ENCODE measurements around the gene RPS15.

RPS15 gene

GRCh38 chr19:1486720-1487575 is 48.8 kb downstream of the RPS15 start:
- Histone ChIP-seq H3K4me3 (ENCODE audit: low read length, poor library complexity, severe bottlenecking) (no peak overlapping the region), H3K9ac (ENCODE audit: low read depth, low read length, poor library complexity, severe bottlenecking) (no peak overlapping the region), H3K4me2 (ENCODE audit: low read depth, low read length, poor library complexity, severe bottlenecking) (no peak overlapping the region), H3K9me3 (ENCODE audit: insufficient read depth, low read depth, low read length) (no peaks in the 10 kb centered on the region), H3K9me2 (replicated peaks; ENCODE audit: low read depth, low read length) (no peaks in the 10 kb centered on the region), H3K27me3 (ENCODE audit: insufficient read depth, low read length, poor library complexity, severe bottlenecking) (no peaks in the 10 kb centered on the region), H3K79me2 (ENCODE audit: insufficient read depth, low read length) (no peaks in the 10 kb centered on the region), H4K20me1 (ENCODE audit: insufficient read depth, low read length, poor library complexity, severe bottlenecking) (no peaks in the 10 kb centered on the region), H3K4me1 (ENCODE audit: insufficient read depth, low read length, poor library complexity, severe bottlenecking) (peaks cover 3% of the 10 kb centered on the region), H3K36me3 (ENCODE audit: insufficient read depth, low read length) (no peaks in the 10 kb centered on the region), H2AFZ (ENCODE audit: low read length) (no peak overlapping the region), H3F3A (ENCODE audit: low read depth) (no peaks in the 10 kb centered on the region)
- TF ChIP-seq, protein P1, sequence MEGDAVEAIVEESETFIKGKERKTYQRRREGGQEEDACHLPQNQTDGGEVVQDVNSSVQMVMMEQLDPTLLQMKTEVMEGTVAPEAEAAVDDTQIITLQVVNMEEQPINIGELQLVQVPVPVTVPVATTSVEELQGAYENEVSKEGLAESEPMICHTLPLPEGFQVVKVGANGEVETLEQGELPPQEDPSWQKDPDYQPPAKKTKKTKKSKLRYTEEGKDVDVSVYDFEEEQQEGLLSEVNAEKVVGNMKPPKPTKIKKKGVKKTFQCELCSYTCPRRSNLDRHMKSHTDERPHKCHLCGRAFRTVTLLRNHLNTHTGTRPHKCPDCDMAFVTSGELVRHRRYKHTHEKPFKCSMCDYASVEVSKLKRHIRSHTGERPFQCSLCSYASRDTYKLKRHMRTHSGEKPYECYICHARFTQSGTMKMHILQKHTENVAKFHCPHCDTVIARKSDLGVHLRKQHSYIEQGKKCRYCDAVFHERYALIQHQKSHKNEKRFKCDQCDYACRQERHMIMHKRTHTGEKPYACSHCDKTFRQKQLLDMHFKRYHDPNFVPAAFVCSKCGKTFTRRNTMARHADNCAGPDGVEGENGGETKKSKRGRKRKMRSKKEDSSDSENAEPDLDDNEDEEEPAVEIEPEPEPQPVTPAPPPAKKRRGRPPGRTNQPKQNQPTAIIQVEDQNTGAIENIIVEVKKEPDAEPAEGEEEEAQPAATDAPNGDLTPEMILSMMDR (conservative IDR thresholded peaks at IDR 0.05; ENCODE audit: low read length), result no peak
- TF ChIP-seq EZH2phosphoT487 (IDR thresholded peaks at IDR 0.05; ENCODE audit: borderline replicate concordance), result no peak

DNA sequence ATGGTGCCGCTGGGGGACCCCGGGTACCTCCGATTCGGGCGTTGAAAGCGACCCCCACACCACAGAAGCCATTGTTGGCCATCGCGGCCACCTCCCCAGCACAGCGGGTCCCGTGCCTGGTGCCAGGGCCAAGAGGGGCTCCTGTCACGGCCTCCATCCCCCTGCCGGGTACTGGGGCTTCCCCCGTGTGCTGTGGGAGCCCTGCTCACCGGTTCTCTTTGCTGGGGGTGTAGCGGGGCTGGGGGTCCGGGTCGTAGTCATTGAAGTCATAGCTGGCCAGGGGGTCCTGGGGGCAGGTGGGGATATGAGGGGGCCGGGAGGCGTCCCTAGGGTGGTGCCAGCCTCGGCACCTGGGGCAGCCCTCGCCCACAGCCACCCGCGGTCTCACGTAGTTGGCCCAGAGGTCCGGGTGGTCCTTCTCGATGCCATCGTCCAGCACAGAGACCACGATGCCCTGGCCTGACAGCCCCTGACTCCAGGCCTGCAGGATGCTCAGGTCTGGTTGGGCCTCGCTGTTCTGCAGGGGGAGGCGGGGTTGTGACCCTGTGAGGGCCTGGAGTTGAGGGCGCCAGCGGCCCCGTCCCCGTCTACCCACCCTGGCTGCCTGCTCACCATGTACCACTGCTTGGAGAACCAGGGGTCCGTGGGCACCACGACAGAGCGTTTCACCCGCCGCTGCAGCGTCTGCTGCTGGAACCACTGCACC is 49.5 kb downstream of the RPS15 start:
- TF ChIP-seq, protein P1 (conservative IDR thresholded peaks at IDR 0.05; ENCODE audit: low read length), result no peak
- TF ChIP-seq EZH2phosphoT487 (IDR thresholded peaks at IDR 0.05; ENCODE audit: borderline replicate concordance), result no peak
- Histone ChIP-seq H3K9me2 (replicated peaks; ENCODE audit: low read depth, low read length) (no peaks in the 10 kb centered on the region), H4K20me1 (ENCODE audit: insufficient read depth, low read length, poor library complexity, severe bottlenecking) (no peaks in the 10 kb centered on the region), H3F3A (ENCODE audit: low read depth) (no peaks in the 10 kb centered on the region), H3K27me3 (ENCODE audit: insufficient read depth, low read length, poor library complexity, severe bottlenecking) (no peaks in the 10 kb centered on the region), H3K9ac (ENCODE audit: low read depth, low read length, poor library complexity, severe bottlenecking) (no peak overlapping the region), H2AFZ (ENCODE audit: low read length) (no peak overlapping the region), H3K36me3 (ENCODE audit: insufficient read depth, low read length) (no peaks in the 10 kb centered on the region), H3K79me2 (ENCODE audit: insufficient read depth, low read length) (no peaks in the 10 kb centered on the region), H3K4me1 (ENCODE audit: insufficient read depth, low read length, poor library complexity, severe bottlenecking) (peaks cover 3% of the 10 kb centered on the region), H3K4me3 (ENCODE audit: low read length, poor library complexity, severe bottlenecking) (no peak overlapping the region), H3K4me2 (ENCODE audit: low read depth, low read length, poor library complexity, severe bottlenecking) (no peak overlapping the region), H3K9me3 (ENCODE audit: insufficient read depth, low read depth, low read length) (no peaks in the 10 kb centered on the region)

DNA sequence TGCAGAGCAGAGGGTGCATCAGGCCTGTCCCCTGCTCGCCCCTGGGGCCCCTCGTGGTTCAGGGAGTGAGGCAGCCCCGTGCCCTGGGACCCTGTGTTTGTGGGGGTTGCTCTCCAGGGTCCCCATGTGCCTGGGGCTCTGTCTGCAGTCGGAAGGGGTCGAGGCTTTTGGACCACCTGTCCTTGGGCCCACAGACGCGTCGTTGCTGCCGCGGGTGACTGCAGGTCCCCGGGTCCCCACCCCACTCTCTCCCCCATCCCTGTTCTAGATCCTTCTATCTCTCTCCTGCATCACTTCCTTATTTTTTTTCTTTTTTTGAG is 50.0 kb downstream of the RPS15 start:
- Histone ChIP-seq H3K4me2 (ENCODE audit: low read depth, low read length, poor library complexity, severe bottlenecking) (no peak overlapping the region), H3K4me1 (ENCODE audit: insufficient read depth, low read length, poor library complexity, severe bottlenecking) (peaks cover 3% of the 10 kb centered on the region)

More for the DNA sequence above, 50.0 kb downstream of the RPS15 start:
- H3K79me2 ChIP-seq (ENCODE audit: insufficient read depth, low read length), result no peaks in the 10 kb centered on the region
- H3K9ac ChIP-seq (ENCODE audit: low read depth, low read length, poor library complexity, severe bottlenecking), result no peak overlapping the region
- H3K36me3 ChIP-seq (ENCODE audit: insufficient read depth, low read length), result no peaks in the 10 kb centered on the region
- no peaks in the 10 kb centered on the region for H3K9me3 ChIP-seq (ENCODE audit: insufficient read depth, low read depth, low read length)
- no peaks in the 10 kb centered on the region for H3K27me3 ChIP-seq (ENCODE audit: insufficient read depth, low read length, poor library complexity, severe bottlenecking)
- H3F3A ChIP-seq (ENCODE audit: low read depth), result no peaks in the 10 kb centered on the region
- H3K4me3 ChIP-seq (ENCODE audit: low read length, poor library complexity, severe bottlenecking), result no peak overlapping the region
- TF ChIP-seq, protein P1 (conservative IDR thresholded peaks at IDR 0.05; ENCODE audit: low read length), result no peak
- no peak for TF ChIP-seq EZH2phosphoT487 (IDR thresholded peaks at IDR 0.05; ENCODE audit: borderline replicate concordance)
- H2AFZ ChIP-seq (ENCODE audit: low read length), result no peak overlapping the region
- no peaks in the 10 kb centered on the region for H4K20me1 ChIP-seq (ENCODE audit: insufficient read depth, low read length, poor library complexity, severe bottlenecking)
- H3K9me2 ChIP-seq (replicated peaks; ENCODE audit: low read depth, low read length), result no peaks in the 10 kb centered on the region
